Activated T-helper 1 cell treated with anti-CD3 and anti-CD28 coated beads, Interleukin-12 subunit alpha, Interleukin-12 subunit beta, Interleukin-2, Interleukin-4 antibody, amounts not matched to agents 30 ng/mL and 10 ng/mL and 1 ng/mL, durations not matched to agents 14 hours and 24 hours and 36 hours (primary cell): ENCODE data around the gene DSC2. TPM values are rescaled to one million over a fixed set of nuclear protein-coding genes. Genes with fewer than 3 reads are reported as not detected.
"Not testable (repeated sequence)": the region's sequence is repeated elsewhere in the genome, so short reads cannot be mapped to it uniquely, and the experiment has no call there.

Source experiments
- DNase-seq: peaks from one replicate; pipeline ENCODE4 v3.0.0; 2021; ENCODE audit warnings: low spot score
- H3K27ac Mint-ChIP-seq: one replicate; pipeline ENCODE4 v1.8.0; 2021; ENCODE audit warnings: mild to moderate bottlenecking, mixed read lengths
- H3K27me3 Mint-ChIP-seq: one replicate; pipeline ENCODE4 v1.8.0; 2022; ENCODE audit warnings: mild to moderate bottlenecking, moderate library complexity, mixed read lengths; ENCODE audit not compliant: insufficient read depth
- H3K36me3 Mint-ChIP-seq: one replicate; pipeline ENCODE4 v1.8.0; 2021; ENCODE audit warnings: low read depth, mixed read lengths
- H3K4me1 Mint-ChIP-seq: one replicate; pipeline ENCODE4 v1.8.0; 2021; ENCODE audit warnings: low read depth, mixed read lengths
- H3K4me3 Mint-ChIP-seq: one replicate; pipeline ENCODE4 v1.8.0; 2021; ENCODE audit warnings: mild to moderate bottlenecking, moderate library complexity, mixed read lengths
- H3K9me3 Mint-ChIP-seq: one replicate; pipeline ENCODE4 v1.8.0; 2021; ENCODE audit warnings: mixed read lengths
- intact Hi-C: fragments of 100-400 bp; cut with micrococcal nuclease; formaldehyde crosslinking; loops from one replicate; pipeline ENCODE4 v1.15.1; 2024
- total RNA-seq: library from RNA; stranded (reverse); gene quantifications from 2 replicates; pipeline ENCODE4 v1.2.3, GENCODE V29; 2022

The DSC2 gene
- total RNA-seq, 1 donor from 2014 or later: not detected

- Mint-ChIP-seq H3K27me3 (peaks cover 4% of the 10 kb centered on the region), H3K9me3 (peaks cover 11% of the 10 kb centered on the region), H3K4me1 (no peaks in the 10 kb centered on the region), H3K36me3 (no peaks in the 10 kb centered on the region), H3K27ac (no peak overlapping the region), H3K4me3 (no peak overlapping the region)
- intact Hi-C loops: no loop called here
- DNase-seq: no peak
Observed at GRCh38 chr18:31048216-31048615, 54.0 kb downstream of the DSC2 start.

GRCh38 chr18:31046916-31047315 is 55.3 kb downstream of the DSC2 start:
- Mint-ChIP-seq H3K27ac (no peak overlapping the region), H3K36me3 (no peaks in the 10 kb centered on the region), H3K4me3 (no peak overlapping the region), H3K27me3 (peaks cover 9% of the 10 kb centered on the region), H3K4me1 (no peaks in the 10 kb centered on the region), H3K9me3 (peaks cover under 1% of the 10 kb centered on the region)
- intact Hi-C loops: no loop called here
- DNase-seq: no peak

DNA sequence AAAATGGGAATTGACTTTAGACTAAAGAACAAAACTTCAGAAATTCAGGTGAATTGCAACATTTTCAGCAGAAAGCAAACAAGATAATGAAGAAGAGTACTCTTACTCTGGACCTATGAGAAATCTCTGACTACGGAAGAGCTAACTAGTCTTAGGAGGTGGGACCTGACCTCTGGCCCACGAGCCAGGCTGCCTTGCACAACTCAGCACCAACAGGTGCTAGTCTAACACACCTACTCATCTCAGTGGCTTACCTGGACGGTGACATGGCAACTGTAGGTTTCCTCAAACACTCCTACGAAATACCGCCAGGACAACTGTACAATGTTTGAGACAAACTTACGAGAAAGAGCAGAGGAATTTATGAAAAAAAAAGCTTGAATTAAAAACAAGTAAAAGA is 56.6 kb downstream of the DSC2 start:
- Mint-ChIP-seq H3K4me1 (no peaks in the 10 kb centered on the region), H3K27ac (no peak overlapping the region), H3K27me3 (peaks cover 21% of the 10 kb centered on the region)

DNA sequence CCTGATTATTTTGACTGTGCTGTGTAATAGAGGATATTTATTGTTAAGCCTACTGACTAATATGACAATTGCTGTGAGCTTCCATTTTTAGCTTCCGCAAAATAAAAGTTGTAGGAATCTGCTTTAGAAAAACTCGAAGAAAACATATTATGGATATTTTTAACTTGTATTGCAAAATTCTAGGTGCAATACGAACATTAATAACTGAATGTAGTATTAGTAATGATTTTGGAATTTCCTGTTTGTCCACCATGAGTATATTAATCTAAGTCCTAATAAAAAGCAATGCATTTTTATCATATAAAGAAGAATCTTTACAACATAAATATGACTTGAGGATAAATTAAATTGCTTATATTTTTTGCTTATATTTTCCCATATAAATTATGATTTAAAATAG is 57.3 kb downstream of the DSC2 start:
- no peaks in the 10 kb centered on the region for H3K4me1 Mint-ChIP-seq
- no peaks in the 10 kb centered on the region for H3K9me3 Mint-ChIP-seq
- no peak overlapping the region for H3K4me3 Mint-ChIP-seq
- intact Hi-C loops: no loop called here
- no peak for DNase-seq
- H3K27ac Mint-ChIP-seq: no peak overlapping the region
- no peaks in the 10 kb centered on the region for H3K36me3 Mint-ChIP-seq
- H3K27me3 Mint-ChIP-seq: peaks cover 25% of the 10 kb centered on the region

More for the DNA sequence above, 56.6 kb downstream of the DSC2 start:
- Mint-ChIP-seq H3K36me3 (no peaks in the 10 kb centered on the region), H3K9me3 (no peaks in the 10 kb centered on the region), H3K4me3 (no peak overlapping the region)
- intact Hi-C loops: no loop called here
- DNase-seq: no peak

- no peak for DNase-seq
- Mint-ChIP-seq H3K9me3 (no peaks in the 10 kb centered on the region), H3K27me3 (peaks cover 25% of the 10 kb centered on the region), H3K4me1 (no peaks in the 10 kb centered on the region), H3K27ac (no peak overlapping the region), H3K4me3 (no peak overlapping the region), H3K36me3 (no peaks in the 10 kb centered on the region)
- intact Hi-C loops: no loop called here
Observed at GRCh38 chr18:31043709-31044108, 58.5 kb downstream of the DSC2 start.

- intact Hi-C loops: no loop called here
- Mint-ChIP-seq H3K4me3 (no peak within 1 kb of the TSS), H3K4me1 (no peaks in the 10 kb centered on the region), H3K9me3 (no peaks in the 10 kb centered on the region), H3K27me3 (peaks cover 25% of the 10 kb centered on the region), H3K36me3 (no peaks in the 10 kb centered on the region), H3K27ac (no peak within 1 kb of the TSS)
- no peak for DNase-seq
Observed at GRCh38 chr18:31042406-31043181, 59.6 kb downstream of the DSC2 start, which contains the start of gene DSC3. DSC3 (minus strand) TSS chr18:31042742; CDS start chr18:31042660, 82 bp downstream.

DNA sequence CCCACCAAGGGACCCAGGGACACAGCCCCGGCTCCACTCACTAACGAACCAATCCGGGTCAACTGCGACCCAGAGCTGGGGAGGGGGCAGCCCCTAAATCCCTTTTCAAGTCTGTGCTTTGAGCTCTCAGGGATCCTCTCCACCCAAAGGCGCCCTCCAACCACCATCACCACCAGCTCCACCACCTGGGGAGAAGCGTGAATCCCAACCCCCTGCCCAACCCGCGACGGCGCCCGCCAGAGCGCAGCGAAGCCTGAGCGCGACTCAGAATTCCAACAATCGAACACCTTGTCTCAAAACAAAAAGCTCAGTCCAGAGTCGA is 60.2 kb downstream of the DSC2 start:
- Mint-ChIP-seq H3K4me3 (no peak overlapping the region), H3K4me1 (no peaks in the 10 kb centered on the region), H3K36me3 (no peaks in the 10 kb centered on the region), H3K27ac (no peak overlapping the region), H3K27me3 (peaks cover 25% of the 10 kb centered on the region), H3K9me3 (no peaks in the 10 kb centered on the region)
- intact Hi-C loops: no loop called here
- no peak for DNase-seq

GRCh38 chr18:31041271-31042083 is 60.7 kb downstream of the DSC2 start:
- Mint-ChIP-seq H3K9me3 (no peaks in the 10 kb centered on the region), H3K4me1 (no peaks in the 10 kb centered on the region), H3K27me3 (peaks cover 25% of the 10 kb centered on the region), H3K36me3 (no peaks in the 10 kb centered on the region), H3K4me3 (no peak overlapping the region), H3K27ac (no peak overlapping the region)
- no peak for DNase-seq
- intact Hi-C loops: no loop called here

- Mint-ChIP-seq H3K36me3 (no peaks in the 10 kb centered on the region), H3K9me3 (no peaks in the 10 kb centered on the region)
Observed at GRCh38 chr18:31040686-31041270, 61.4 kb downstream of the DSC2 start.

DNA sequence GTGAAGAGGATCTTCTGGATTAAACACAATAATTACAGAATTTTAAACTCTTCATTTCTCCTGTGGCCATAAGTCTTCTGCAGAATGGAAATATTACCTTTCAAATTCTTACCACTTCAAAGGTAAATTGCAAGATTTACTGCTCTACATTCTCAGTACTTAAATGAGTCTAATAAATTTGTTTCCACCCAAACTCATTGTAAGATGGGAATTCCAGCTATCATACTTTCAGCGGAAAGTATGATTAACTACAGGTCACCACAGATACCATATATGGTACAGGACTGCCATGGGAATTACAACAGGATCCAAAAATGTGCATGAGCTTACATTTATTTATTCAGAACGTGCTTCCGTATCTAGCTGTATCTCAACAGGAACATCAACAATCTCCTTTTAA is 62.8 kb downstream of the DSC2 start:
- Mint-ChIP-seq H3K4me3 (no peak overlapping the region), H3K9me3 (no peaks in the 10 kb centered on the region), H3K27ac (no peak overlapping the region), H3K27me3 (peaks cover 25% of the 10 kb centered on the region), H3K36me3 (no peaks in the 10 kb centered on the region), H3K4me1 (no peaks in the 10 kb centered on the region)
- intact Hi-C loops: no loop called here
- no peak for DNase-seq

More at GRCh38 chr18:31040686-31041270, 61.4 kb downstream of the DSC2 start:
- intact Hi-C loops: no loop called here
- H3K27me3 Mint-ChIP-seq: peaks cover 25% of the 10 kb centered on the region
- H3K27ac Mint-ChIP-seq: no peak overlapping the region
- no peaks in the 10 kb centered on the region for H3K4me1 Mint-ChIP-seq
- DNase-seq: no peak
- no peak overlapping the region for H3K4me3 Mint-ChIP-seq

DNA sequence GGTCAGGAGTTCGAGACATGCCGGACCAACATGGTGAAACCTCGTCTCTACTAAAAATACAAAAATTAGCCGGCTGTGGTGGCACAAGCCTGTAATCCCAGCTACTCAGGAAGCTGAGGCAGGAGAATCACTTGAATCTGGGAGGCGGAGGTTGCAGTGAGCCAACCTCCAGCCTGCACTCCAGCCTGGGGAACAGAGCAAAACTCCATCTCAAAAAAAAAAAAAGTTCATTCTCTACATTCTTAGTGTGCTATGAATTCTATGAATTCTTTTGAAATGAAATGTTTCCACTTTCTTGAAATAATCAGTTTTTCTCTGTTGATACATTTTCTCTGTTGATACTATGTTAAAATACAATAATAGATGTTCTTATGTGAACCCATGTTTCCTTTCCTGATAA is 64.5 kb downstream of the DSC2 start:
- H3K4me1 Mint-ChIP-seq, H3K27ac Mint-ChIP-seq, H3K9me3 Mint-ChIP-seq, H3K4me3 Mint-ChIP-seq, DNase-seq, H3K36me3 Mint-ChIP-seq, intact Hi-C loops: not testable (repeated sequence)
- H3K27me3 Mint-ChIP-seq: peaks cover 19% of the 10 kb centered on the region

GRCh38 chr18:31034541-31034940 is 67.7 kb downstream of the DSC2 start:
- no peak for DNase-seq
- Mint-ChIP-seq H3K27me3 (no peaks in the 10 kb centered on the region), H3K4me1 (no peaks in the 10 kb centered on the region), H3K9me3 (no peaks in the 10 kb centered on the region), H3K4me3 (no peak overlapping the region), H3K36me3 (no peaks in the 10 kb centered on the region), H3K27ac (no peak overlapping the region)
- intact Hi-C loops: no loop called here
